Activated CD4-positive, alpha-beta T cell treated with anti-CD3 and anti-CD28 coated beads, Interleukin-2, Interleukin-4, amounts not matched to agents 100 ng/mL and 50 ng/mL, durations not matched to agents 16 hours and 8 hours (primary cell): ENCODE data around the gene NSFL1C.

Experiments
- DNase-seq: peaks from one replicate; pipeline ENCODE4 v3.0.0-alpha.2; 2020; ENCODE audit warnings: low spot score

Gene NSFL1C

DNA sequence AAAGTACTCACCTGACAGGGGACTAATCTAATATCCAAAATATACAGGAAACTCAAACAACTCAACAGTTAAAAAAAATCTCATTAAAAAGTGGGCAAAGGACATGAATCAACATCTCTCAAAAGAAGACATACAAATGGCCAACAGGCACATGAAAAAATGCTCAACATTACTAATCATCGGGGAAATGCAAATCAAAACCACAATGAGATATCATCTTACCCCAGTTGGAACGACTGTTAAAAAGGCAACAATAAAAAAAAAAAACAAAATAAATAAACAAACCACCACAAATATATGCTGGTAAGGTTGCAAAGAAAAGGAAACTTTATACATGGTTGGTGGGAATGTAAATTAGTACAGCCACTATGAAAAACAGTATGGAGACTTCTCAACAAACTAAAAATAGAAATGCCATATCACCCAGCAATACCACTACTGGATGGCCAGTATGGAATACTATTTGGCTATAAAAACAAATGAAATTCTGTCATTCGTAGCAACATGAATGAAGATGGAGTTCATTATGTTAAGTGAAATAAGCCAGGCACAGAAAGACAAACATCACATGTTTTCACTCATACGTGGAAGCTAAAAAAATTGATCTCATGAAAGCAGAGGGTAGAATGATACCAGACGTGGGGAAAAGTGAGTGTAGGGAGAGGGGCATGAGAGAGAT is 17.9 kb upstream of the NSFL1C start:
- no peak for DNase-seq

DNA sequence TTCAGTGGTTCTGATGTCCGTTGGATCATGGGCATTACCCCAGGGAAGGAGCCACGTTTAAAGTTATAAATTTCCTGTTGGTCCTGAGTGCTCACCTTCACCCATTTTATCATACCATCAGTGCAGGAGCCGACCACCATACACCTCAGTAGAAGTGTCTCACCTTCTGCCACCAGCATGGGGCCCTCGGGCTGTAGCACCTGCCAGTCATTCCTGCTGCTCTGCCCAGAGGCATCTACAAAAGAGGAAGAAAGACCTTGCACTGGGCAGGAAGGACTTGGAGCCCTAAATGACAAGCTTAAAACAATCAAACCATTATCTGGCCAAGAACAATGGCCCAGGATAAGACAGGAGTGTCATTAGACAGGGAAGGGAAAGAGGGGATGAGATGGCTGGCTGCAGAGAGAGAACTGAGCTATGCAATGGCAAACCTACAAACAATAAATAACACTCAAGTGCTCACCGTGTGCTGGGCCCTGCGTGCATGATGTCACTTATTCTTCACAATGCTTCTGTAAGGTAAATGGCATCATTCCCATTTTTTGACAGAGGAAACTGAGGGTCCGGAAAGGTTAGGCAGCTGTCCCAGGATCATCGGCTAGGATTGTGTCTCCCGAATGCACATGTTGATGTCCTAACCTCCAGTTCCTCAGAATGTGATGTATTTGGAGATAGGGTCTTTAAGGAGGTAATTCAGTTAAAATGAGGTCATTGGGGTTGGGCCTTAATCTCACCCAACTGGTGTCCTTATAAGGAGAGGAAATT is 13.4 kb upstream of the NSFL1C start:
- no peak for DNase-seq

DNA sequence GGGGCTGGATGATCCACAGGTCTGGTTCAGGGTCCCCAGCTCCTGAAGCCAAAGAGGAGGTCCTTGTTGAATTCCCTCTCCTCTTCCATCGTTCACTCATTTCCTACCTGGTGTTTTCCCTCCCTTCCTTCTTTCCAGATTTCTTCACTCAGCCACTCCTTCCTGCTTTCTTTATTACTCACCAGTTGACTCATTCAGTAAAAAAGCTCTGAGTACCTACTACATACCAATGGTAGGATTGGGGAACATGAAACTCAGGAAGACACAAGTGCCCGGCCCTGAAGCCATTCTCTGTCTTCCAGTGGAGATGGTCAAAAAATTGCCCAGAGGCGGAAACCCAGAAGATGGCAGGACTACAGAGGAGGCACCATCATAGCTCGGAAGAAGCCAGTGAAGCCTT is 11.9 kb upstream of the NSFL1C start:
- DNase-seq, result no peak

DNA sequence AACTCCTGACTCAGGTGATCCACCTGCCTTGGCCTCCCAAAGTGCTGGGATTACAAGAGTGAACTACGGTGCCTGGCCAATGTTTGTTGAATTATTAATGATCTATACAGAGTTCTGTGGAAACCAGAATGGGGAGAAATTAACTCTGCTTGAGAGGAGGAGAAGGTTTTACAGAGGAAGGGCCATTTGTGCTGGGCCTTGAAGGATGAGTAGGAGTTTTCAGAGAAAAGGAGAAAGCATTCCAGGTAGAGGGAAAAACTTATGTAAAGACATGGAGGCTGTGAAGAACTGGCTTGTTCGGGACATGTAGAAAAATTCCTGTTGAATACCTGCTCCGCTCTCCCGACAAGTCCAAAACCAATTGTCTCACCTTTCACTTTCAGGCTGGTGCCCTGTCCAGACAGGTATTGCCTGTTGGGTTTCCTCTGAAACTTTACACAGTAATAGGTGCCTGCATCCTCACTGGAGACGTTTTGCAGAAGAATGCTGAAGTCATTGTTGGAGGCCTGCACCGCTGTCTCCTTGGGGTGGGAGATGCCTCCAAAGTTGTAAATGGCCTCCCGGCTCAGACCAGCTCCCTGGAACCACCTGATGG is 11.3 kb upstream of the NSFL1C start:
- no peak for DNase-seq

DNA sequence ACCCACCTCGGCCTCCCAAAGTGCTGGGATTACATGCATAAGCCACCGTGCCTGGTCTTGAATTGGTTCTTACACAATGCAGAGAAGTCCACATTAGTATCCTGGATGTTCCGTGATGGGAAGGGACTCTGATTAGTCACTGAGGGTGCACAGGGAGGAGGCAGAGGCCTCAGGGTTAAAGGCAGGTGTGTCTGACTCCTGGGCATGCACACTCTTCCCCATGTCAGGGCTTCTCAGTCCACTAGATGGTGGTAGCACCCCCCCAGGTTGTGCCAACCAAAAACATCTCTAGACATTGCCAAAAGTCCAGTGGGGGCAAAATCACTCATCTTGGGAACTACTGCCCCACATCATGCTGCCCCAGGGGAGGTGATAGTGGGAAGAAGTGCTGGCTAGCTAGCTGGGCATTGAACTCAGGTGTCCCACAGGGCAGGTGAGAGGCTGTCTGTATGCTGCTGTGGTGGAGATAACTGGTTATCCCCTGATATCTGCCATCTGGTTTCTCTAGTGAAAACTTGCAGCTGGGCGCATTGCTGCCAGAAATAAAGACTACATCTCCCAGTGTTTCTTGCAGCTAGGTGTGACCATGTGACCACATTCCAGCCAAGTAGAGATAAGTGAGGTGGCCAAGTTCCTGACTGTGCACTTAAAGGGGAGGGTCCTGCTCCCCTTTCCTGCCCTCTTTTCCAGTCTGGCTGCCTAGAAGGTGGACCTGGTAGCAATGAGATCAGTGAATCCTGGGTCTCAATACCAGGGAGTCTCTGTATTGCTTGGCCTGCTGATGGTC is 8.4 kb upstream of the NSFL1C start:
- DNase-seq, result no peak

DNA sequence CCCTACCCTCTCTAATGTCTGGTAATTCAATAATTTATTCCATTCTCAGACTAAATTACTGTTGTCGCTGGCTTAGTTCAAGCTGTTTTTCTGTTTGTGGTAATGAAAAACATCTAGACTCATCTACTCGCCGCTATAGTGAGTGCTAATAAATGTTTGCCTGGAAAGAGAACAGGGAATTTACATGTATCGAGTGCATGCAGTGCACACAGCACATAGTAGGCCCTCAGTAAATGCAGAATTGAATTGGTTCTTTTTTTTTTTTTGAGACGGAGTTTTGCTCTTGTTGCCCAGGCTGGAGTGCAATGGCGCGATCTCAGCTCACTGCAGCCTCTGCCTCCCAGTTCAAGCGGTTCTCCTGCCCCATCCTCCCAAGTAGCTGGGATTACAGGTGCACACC is 7.7 kb upstream of the NSFL1C start:
- DNase-seq, result no peak

DNA sequence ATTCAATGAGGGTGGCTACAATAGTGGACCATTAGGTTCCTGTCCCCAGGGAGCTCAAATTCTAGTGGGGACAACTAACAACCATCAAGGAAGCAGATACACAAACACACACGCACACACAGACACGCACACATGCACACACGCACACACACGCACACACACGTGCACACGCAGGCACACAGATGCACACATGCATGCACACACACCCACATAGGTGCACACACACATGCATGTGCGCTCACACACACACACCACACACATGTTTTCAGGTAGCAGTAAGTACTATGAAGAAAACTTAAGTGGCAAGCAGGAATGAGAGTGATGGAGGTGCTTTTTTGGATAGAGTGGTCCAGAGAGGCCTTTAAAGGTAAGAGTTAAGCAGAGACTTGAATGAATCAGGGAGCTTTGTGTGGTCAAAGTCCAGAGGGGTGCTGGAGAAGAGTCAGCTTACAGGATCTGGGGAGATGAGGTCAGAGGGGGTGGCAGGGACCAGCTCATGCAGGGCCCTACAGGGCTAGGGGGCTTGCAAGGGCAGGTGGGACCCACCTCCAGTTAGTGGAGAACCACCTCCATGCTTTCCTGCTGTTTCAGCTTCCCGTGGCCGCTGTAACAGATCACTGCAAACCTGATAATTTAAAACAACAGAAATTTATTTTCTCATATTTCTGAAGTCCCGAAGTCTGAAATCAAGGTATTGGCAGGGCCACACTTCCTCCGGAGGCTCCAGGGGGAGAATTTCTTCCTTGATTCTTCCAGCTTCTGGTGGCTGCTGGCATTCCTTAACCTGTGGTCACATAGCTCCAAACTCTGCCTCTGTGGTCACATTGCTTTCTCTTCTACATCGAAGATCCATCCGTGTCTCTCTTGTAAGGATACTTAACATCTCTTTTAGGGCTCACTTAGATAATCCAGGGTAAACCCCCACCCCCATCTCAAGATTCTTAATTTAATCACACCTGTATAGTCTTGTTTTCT is 6.9 kb upstream of the NSFL1C start:
- no peak for DNase-seq

DNA sequence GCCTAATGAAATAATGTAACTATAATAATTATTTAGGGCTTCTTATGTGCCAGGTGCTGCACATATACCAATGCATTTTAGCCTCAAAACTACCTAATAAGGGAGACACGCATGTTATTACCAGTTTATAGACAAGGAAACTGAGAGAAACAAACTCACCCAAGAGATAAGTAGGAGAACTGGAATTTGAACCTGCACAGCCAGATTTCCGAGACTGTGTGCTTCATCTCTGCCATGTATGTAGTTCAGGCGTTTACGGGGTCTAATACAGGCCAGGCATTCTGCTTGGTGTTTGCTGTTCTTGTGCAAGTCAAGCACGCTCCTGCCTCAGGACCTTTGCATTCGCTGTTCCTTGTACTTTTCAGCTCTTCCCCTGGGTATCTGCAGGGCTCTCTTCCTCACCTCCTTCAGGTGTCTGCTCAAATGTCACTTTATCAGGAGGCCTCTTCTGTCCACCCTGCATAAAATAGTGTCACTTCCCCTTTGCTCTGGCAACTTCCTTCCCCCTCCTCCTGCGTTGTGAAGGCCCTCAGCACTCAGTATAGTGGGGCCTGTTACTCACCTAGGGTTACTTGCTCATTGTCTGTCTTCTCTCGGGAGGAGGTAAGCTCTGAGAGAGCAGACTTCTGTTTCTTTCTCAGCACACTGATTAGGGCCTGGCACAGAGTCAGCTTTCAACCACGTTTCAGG is 6.1 kb upstream of the NSFL1C start:
- DNase-seq, result no peak

DNA sequence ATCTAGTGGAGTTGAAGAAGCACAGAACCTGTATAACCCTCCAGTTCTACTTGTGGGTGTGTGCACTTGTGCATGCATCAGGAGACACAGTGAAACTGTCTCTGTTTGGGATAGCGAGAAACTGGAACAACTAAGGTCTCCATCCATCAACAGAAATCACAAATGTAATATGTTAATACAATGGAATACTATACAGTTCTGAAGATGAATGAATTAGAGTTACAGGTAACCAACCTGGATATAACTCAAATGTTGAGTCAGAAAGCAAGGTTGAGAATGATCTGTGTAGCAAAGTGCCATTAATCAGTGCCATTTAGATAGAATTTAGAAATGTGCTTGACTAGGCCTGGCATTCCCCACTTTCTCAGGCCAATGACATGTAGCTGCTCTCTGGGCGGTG is 4.6 kb upstream of the NSFL1C start:
- DNase-seq, result no peak

DNA sequence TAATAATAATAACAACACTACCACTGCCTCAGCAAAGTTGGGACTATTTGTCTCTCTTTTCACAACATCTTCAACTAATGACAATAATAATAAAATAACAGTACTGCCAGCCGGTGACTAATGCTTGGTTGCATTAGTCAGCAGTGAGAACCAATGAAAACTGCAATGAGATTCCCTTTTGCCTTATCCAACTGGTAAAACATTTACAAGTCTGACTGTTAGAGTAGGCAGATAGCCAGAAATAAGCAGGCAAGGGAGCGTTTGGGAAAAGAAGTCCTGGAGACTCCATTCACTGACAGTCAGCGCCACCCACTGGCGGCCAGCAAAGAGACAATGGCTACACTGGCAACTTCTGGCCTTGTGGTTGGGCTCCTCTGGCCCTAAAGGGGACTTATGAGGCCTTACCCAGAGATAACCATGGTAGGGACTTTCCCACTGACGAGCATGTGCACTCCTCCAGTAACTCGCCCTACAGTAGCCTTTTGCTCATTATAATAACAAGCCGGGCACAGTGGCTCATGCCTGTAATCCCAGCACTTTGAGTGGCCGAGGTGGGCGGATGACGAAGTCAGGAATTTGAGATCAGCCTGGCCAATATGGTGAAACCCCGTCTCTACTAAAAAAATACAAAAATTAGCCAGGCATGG is 3.4 kb upstream of the NSFL1C start:
- DNase-seq, result peak; percentile 23

DNA sequence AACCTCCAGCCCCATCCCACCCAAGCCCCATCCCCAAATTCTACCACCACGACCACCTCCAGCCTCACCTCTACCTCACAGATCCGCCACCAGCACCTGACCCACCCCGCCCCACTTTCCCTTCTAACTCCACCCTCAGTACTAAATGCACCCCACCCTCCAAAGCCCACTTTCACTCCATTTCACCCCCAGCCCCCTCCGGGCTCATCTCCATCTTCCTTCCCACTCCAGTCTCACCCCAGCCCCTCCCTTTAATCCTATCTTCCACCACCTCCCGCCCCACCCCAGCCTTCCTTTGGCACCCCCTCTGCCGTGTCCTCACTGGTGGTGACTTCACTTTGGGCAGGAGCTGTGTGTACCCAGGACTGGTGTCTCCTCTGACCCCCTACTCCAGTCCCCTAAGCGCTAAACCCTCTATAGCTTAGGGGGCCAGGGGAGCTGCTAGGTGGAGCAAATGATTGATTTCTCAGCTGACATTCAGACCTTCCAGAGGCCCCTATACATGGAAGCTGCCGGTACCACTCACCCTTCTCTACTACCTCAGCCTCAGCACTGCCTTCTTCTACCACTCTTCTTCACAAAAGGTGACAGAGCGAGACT is 2.8 kb upstream of the NSFL1C start:
- no peak for DNase-seq

DNA sequence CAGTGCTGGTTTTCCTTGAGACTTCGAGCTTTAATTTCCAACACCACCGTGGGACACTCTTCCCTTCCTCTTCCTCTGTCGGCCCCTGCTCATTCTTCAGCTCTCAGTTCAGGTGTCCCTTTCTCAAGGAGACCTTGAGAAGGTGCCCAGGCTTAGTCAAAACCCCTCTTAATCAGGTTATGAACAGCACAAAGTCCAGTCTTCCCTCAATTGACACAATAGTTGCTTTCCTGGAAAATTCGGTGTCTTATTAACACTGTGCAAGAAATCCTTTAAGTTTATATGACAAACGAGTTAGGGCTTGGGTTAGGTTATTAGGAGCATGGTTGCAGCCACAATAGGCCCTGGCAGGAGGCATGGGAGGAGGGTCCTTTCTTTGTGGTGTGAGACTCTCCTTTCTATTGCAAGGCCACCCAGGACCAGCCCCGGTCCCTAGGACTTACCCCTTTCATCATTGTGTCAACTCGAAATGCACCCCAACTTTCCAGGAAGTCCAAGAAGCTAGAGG is 1.5 kb upstream of the NSFL1C start:
- no peak for DNase-seq

DNA sequence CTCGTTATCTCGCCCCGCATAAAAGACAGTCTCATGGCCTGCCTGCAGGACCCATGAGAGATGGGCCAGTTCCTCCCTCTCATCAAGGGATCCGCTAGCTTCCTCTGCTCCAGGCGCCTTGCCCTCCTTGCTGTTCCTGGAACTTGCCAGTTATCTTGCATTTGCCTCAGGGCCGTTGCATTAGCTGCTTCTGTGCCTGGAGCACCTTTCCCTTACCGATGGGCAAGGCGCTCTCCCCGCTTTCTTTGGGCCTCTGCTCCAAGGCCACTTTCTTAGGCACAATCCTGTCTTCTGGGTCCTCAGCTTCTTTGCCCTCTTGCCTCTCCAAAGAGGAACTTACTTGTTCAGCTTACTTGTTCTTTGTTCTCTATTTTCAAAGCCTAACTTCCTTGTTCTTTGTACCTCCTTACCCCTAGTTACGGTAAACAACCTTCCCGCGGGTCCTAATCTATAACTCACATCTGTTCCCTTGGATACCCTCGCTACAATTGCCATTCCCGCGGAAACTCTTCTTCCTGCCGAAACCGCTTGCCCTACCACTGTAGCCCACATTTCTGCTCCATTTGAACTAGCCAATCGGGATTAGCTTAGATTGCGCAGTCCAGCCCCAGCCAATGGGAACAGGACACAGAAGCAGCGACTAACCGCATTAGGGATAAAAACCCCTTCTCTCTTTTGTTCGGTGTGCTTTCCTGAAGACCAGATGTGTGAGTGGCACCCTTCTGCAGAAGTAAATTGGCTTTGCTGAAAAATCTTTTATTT is 887 bp upstream of the NSFL1C start:
- DNase-seq, result no peak

DNA sequence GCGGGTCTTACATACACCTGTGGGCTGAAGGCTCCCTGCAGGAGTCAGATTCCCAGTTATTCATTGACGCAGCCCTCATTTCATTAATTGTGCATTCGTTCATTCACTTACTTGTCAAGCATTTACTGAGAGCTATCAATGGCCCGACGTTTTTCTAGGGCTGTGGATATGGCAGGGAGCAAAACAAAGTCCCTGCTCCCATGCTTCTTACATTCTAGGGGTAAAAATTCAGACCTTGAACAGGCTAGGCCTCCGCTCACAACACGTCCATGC is 369 bp upstream of the NSFL1C start:
- DNase-seq, result no peak

DNA sequence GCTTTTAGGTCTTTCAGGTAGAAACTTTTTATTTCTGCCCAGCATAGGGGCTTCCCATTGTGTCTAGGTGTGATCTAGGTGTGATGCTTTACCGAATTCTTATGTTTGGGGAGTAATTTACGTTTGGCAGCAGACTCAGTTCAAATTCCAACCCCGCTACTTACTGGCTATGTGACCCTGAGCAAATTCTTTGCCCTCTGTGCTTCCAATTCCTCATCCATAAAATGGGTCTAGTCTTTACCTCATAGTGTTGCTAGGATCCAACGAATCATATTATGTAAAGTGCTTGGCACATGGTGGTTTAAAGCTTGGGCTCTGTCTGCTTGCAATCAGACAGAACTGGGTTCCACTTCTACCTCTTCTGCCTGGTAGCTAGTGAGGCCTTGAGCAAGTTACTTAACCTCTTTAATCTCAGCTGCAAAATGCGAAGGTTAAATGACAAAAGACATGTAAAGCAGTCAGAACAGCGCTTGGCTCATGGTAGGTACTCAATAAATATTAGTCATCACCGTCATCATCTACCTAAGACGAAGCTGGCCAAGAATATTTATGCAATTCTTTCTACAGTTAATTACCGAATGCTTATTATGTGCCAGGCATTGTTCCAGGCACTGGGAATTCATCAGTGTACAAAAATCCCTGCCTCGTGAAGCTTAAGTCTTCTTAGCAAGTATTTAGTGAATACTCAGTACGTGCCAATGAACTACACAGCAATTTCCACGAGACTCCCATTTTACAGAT is 1.0 kb downstream of the NSFL1C start:
- no peak for DNase-seq

DNA sequence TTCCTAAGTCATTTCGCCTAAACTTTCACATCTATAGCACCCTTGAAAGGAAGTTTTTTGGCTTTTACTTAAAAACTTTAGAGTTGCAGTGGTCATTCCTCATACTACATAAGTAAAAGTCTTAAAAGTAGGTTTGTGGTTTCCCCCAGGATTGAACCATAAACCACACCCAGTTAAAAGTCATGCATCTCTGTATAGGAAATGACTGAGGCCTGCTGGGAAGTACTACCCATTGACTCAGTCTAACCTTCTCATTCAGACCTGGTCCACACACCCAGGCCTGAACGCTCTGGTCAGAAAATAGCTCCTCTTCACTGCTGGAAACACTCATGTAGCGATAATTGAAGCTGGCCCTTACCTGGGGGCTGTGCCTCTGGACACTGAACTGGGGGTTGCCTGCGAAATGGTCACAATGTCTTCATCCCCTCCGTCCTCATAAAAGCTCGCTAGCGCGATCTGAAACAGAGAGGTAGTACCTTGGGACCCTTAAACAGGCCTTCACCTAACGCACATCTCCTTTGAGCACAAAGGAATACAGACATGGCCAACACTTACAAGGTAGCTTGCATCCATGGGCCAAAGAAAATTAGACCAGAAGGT is 2.6 kb downstream of the NSFL1C start:
- peak; percentile 23 for DNase-seq

DNA sequence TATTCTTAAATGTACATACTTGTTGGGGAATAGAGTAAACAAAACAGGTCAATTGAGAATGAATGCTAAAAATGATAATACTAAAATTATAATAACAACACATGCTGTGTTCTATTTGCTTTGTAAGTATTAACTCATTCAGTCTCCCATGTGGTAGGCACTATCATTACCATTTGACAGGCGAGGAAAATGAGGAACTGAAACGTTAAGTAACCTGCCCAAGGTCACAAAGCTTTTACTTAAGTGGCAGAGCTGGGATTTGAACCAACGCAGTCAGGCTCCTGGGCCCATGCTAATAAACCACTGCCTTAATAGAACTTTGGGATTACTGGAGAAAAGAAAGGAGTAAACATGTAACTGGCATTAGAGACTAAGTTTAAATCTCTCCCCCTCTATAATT is 3.8 kb downstream of the NSFL1C start:
- DNase-seq, result no peak

DNA sequence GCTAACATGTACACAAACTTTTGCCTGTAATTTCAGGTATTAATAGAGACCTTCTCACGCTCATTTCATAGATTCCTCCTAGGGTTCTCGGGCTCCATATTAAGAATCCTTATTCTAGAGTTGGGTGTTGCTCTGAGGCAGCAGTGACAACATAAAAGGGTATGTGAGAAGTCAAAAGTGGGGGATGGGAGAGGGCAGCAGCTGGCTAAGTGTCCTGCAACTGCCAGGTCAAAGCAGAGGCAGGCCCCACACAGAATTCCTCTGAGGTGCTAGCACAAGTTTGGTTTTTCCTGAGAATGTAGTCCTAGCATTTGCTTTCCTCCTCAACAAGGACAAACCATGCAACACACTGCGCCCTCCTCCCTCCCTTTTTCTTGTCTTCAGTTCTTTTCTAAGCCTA is 4.6 kb downstream of the NSFL1C start:
- DNase-seq, result no peak
